Hepatocyte (in vitro differentiated cells): ENCODE data around the gene FAM120A.

ENCODE experiments used
- EZH2 ChIP-seq: fragments of 200-600 bp; sonication (generic); IDR thresholded peaks from 2 replicates; pipeline ENCODE4 v1.6.1; 2016; ENCODE audit warnings: antibody characterized with exemption, mild to moderate bottlenecking, borderline replicate concordance
- EZH2phosphoT487 ChIP-seq: fragments of 200-600 bp; sonication (generic); IDR thresholded peaks from one replicate; pipeline ENCODE4 v1.6.1; 2018; ENCODE audit warnings: antibody characterized with exemption, mild to moderate bottlenecking, low read depth, moderate library complexity; ENCODE audit not compliant: unreplicated experiment, severe bottlenecking
- TF ChIP-seq, protein P1 (sequence below): fragments of 200-600 bp; sonication (generic); IDR thresholded peaks from 2 replicates; pipeline ENCODE4 v1.5.1; 2016; ENCODE audit warnings: antibody characterized with exemption, mild to moderate bottlenecking; ENCODE audit not compliant: poor library complexity

DNA sequence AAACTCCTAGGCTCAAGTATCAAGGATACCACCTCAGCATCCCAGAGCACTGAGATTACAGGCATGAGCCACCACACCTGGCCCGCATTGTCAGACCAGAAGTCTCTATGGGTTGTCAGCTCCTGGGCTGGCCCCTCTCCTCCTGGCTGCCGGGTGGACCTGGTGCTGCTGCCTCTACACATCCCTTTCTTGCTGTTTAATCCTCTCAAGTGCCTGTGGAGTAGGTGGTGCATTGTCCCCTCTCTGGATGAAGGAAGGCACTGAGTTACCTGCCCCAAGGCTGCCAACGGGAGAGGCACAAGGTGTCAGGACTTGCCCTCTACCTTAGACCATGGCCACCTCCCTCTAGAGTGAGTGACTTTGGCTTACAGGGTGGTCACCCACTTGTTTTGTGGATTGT is 162.3 kb downstream of the FAM120A start:
- TF ChIP-seq, protein P1, sequence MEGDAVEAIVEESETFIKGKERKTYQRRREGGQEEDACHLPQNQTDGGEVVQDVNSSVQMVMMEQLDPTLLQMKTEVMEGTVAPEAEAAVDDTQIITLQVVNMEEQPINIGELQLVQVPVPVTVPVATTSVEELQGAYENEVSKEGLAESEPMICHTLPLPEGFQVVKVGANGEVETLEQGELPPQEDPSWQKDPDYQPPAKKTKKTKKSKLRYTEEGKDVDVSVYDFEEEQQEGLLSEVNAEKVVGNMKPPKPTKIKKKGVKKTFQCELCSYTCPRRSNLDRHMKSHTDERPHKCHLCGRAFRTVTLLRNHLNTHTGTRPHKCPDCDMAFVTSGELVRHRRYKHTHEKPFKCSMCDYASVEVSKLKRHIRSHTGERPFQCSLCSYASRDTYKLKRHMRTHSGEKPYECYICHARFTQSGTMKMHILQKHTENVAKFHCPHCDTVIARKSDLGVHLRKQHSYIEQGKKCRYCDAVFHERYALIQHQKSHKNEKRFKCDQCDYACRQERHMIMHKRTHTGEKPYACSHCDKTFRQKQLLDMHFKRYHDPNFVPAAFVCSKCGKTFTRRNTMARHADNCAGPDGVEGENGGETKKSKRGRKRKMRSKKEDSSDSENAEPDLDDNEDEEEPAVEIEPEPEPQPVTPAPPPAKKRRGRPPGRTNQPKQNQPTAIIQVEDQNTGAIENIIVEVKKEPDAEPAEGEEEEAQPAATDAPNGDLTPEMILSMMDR: no peak
- TF ChIP-seq EZH2phosphoT487 (no peak), EZH2 (no peak)
